ENCODE results near the gene CCDC57.

DNA sequence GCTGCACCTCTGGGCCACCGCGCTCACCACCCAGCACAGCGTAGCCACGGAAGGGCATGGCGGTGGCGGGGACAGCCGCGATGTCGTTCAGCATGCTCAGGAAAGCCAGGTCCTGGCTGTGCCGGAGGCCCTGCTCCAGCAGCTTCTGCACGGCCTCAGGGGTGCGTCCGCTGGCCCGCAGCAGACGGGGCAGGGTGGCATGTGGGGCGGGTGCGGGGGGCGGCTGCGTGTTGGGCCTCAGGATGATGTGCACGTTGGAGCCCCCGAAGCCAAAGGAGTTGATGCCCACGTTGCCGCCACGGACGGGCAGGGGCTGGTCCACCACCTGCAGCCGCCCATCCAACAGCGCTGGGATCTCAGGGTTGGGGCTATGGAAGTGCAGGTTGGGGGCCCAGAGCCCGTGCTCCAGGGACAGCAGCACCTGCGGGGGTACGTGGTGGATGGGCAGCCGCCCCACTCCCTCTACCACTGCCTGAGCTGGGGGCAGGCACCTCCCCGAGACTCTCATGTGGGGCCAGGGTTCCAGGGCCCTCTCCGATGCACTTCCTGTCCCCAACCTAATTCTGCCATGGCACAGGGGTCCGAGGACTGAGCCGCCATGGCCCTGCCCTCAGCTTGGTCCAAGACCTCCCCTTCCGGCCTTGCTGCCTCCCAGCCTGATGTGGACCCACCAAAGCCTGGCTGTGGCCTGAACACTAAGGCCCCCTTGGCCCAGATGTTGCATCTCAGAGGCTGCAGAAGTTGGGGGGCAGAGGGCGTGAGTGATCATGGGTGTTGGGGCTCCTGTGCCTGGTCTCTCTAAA is 121.2 kb downstream of the CCDC57 start:
- TF ChIP-seq, protein P1, sequence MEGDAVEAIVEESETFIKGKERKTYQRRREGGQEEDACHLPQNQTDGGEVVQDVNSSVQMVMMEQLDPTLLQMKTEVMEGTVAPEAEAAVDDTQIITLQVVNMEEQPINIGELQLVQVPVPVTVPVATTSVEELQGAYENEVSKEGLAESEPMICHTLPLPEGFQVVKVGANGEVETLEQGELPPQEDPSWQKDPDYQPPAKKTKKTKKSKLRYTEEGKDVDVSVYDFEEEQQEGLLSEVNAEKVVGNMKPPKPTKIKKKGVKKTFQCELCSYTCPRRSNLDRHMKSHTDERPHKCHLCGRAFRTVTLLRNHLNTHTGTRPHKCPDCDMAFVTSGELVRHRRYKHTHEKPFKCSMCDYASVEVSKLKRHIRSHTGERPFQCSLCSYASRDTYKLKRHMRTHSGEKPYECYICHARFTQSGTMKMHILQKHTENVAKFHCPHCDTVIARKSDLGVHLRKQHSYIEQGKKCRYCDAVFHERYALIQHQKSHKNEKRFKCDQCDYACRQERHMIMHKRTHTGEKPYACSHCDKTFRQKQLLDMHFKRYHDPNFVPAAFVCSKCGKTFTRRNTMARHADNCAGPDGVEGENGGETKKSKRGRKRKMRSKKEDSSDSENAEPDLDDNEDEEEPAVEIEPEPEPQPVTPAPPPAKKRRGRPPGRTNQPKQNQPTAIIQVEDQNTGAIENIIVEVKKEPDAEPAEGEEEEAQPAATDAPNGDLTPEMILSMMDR (conservative IDR thresholded peaks at IDR 0.05; ENCODE audit: low read depth, low read length): no peak
- TF ChIP-seq, protein P2, sequence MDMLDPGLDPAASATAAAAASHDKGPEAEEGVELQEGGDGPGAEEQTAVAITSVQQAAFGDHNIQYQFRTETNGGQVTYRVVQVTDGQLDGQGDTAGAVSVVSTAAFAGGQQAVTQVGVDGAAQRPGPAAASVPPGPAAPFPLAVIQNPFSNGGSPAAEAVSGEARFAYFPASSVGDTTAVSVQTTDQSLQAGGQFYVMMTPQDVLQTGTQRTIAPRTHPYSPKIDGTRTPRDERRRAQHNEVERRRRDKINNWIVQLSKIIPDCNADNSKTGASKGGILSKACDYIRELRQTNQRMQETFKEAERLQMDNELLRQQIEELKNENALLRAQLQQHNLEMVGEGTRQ (IDR thresholded peaks at IDR 0.05; ENCODE audit: low read depth, low read length): no peak
- TF ChIP-seq POLR2A (IDR thresholded peaks at IDR 0.05; ENCODE audit: low read depth, low read length): no peak
- TF ChIP-seq CEBPB (IDR thresholded peaks at IDR 0.05; ENCODE audit: low read depth, low read length): no peak
- no peak for TF ChIP-seq MAFK (IDR thresholded peaks at IDR 0.05; ENCODE audit: low read depth, low read length)
- TF ChIP-seq FOS (IDR thresholded peaks at IDR 0.05; ENCODE audit: low read depth, low read length): no peak
- no peak for TF ChIP-seq RAD21 (IDR thresholded peaks at IDR 0.05; ENCODE audit: low read length)
- TF ChIP-seq BHLHE40 (IDR thresholded peaks at IDR 0.05; ENCODE audit: low read depth, low read length): no peak
- TF ChIP-seq RCOR1 (IDR thresholded peaks at IDR 0.05; ENCODE audit: insufficient replicate concordance, low read length): no peak
- no peak for TF ChIP-seq SMC3 (IDR thresholded peaks at IDR 0.05; ENCODE audit: low read depth, low read length)
- no peak for TF ChIP-seq MXI1 (IDR thresholded peaks at IDR 0.05; ENCODE audit: borderline replicate concordance, low read depth, low read length)

Measured in IMR-90 (cell line).